Hepatocyte (in vitro differentiated cells): Measurements from ENCODE around the gene TRMT61B.

Experiments used
- EZH2 ChIP-seq: fragments of 200-600 bp; sonication (generic); IDR thresholded peaks from 2 replicates; pipeline ENCODE4 v1.6.1; 2016; ENCODE audit warnings: antibody characterized with exemption, mild to moderate bottlenecking, borderline replicate concordance
- EZH2phosphoT487 ChIP-seq: fragments of 200-600 bp; sonication (generic); IDR thresholded peaks from one replicate; pipeline ENCODE4 v1.6.1; 2018; ENCODE audit warnings: antibody characterized with exemption, mild to moderate bottlenecking, low read depth, moderate library complexity; ENCODE audit not compliant: unreplicated experiment, severe bottlenecking
- TF ChIP-seq, protein P1 (sequence below): fragments of 200-600 bp; sonication (generic); IDR thresholded peaks from 2 replicates; pipeline ENCODE4 v1.5.1; 2016; ENCODE audit warnings: antibody characterized with exemption, mild to moderate bottlenecking; ENCODE audit not compliant: poor library complexity

DNA sequence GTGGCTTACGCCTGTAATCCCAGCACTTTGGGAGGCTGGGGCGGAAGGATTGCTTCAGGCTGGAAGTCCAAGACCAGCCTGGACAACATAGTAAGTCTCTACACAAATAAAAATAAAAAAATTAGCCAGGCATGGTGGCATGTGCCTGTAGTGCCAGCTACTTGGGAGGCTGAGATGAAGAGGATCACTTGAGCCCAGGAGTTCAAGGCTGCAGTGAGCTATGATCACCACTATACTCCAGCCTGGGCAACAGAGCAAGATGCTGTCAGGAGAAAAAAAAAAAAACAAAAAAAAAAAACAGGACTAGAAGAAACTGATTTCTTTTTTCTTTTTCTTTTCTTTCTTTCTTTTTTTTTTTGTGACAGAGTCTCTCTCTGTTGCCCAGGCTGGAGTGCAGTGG lies 45.9 kb downstream of the TRMT61B start:
- TF ChIP-seq, protein P1, sequence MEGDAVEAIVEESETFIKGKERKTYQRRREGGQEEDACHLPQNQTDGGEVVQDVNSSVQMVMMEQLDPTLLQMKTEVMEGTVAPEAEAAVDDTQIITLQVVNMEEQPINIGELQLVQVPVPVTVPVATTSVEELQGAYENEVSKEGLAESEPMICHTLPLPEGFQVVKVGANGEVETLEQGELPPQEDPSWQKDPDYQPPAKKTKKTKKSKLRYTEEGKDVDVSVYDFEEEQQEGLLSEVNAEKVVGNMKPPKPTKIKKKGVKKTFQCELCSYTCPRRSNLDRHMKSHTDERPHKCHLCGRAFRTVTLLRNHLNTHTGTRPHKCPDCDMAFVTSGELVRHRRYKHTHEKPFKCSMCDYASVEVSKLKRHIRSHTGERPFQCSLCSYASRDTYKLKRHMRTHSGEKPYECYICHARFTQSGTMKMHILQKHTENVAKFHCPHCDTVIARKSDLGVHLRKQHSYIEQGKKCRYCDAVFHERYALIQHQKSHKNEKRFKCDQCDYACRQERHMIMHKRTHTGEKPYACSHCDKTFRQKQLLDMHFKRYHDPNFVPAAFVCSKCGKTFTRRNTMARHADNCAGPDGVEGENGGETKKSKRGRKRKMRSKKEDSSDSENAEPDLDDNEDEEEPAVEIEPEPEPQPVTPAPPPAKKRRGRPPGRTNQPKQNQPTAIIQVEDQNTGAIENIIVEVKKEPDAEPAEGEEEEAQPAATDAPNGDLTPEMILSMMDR, result no peak
- TF ChIP-seq EZH2 (no peak), EZH2phosphoT487 (no peak)
